HG02571 (cell line): ENCODE results near the gene CNTNAP2.

Experiments used
- ATAC-seq: cut with Tn5 transposase; IDR thresholded peaks from one replicate; pipeline ENCODE4 v1.9.1; 2021; ENCODE audit warnings: mild to moderate bottlenecking, moderate library complexity; ENCODE audit not compliant: unreplicated experiment

Gene CNTNAP2

GRCh38 chr7:148107443-148108127 lies 1991.0 kb downstream of the CNTNAP2 start:
- ATAC-seq: no peak

DNA sequence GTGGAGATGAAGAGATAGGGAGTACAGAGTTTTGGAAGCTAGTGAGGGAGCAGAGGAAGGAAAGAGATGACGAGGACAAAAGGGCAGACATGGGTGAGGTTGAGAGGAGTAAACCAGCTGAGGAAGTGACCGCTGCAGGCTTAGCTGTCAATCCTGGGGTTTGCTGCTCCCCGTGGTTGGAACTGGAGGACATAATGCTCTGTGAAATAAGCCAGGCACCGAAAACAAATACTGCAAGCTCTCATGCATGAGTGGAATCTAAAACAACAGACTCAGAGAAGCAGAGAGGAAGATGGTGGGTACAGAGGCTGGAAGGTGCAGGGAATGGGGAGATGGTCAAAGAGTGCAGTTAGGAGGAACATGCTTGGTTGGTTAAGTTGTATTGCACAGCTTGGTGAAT lies 1991.8 kb downstream of the CNTNAP2 start:
- no peak for ATAC-seq

DNA sequence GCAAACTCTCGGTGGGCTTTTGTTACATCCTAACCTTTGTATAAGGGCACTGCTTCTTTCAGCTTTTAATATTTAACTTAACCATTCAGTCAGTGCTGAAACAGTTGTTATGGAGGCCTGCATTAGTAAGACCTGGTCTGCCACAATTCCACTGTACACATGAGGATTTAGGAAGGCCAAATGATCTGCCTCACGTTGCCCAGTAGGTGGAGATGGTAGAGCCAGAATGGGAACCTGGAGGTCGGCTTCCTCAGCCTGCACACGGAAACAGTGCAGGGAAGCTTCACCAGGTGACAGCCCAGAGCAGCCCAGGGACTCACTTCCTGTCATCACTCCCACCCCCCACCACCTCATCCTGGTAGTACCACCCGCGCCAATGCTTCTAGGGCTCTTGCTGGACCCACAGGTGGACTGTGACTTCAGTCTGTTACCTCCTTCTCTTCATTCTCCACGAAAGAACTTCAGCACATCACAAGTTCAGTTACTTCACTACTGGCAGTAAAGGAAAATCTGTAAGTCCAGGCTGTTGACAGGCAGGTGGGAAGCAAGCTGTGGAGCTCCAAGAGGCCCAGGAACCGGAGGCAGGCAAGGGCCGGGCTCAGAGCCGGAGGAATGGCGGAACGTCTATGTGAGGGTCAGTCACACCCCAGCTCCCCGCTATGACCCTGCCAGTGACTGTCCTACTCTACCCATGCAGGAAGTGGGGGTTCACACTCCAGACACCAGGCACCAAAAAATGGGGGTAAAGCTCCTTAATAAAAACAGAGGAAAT lies 1993.7 kb downstream of the CNTNAP2 start:
- no peak for ATAC-seq

GRCh38 chr7:148114804-148115203 lies 1998.2 kb downstream of the CNTNAP2 start:
- ATAC-seq: no peak

DNA sequence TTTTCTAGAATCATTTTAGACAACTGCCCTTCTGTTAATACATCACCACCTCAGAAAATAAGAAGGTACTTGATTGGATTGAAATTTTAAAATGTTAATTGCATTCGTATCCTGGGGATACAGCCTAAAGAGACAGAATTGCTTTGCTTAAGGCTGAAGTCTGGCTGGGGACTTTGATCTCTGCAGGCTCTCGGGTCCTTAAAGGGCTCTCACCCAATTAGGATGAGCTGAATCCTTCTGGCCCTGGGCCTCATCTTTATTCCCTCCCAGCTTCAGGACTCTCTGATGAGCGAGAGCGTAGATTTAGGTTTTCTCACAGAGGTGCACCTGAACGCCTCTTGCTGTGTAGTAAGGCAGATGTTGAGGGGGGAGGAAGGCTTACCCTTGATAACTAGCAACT lies 1998.7 kb downstream of the CNTNAP2 start:
- no peak for ATAC-seq

- ATAC-seq: no peak
Measured at GRCh38 chr7:148116195-148116594, 1999.6 kb downstream of the CNTNAP2 start.

DNA sequence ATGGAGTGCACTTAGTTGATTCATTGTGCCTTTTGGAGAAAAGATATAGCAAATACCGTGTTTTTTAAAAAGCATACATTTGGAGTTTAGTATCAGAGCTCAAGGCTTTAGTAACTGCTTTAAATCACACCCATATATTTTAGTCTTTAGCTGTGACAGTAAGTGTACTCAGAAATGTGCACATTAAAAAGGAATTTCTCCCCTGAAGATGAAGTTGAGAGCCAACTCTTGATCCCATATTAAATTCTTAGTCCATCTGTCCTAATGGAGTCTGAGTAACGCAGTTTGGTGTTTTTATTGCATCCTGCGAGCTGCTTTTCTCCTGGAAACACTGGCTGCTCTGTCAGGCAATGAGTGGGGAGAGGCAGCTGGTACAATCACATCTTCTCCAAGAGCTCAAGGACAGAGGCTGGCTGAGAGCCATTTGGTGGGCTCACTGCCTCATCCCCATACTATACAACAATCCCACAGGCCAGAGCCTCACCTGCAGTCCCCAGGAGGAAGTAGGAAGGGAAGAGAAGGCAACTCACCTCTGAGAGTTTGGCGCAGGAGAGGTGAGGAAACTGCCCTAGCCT lies 2000.3 kb downstream of the CNTNAP2 start:
- ATAC-seq: no peak

DNA sequence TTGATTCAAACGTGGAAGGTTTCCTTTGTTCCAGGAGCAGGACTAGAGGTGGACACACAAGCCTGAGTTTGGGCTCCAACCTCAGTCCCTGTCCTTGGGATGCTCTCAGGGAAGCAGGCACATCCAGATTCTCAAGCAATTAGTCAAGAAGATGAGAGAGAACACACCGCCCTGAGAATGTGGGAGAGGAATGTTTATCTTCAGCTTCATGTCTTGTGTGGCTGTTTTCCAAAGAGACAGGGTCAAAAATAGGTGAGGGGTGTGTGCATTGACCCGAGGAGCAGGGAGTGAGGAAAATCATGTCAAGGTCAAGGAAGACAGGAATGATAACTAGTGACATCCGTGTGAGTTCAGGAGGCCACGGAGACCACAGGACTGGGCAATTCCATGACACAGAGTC lies 2001.8 kb downstream of the CNTNAP2 start:
- ATAC-seq: no peak

GRCh38 chr7:148121401-148121800 lies 2004.8 kb downstream of the CNTNAP2 start:
- ATAC-seq: no peak

DNA sequence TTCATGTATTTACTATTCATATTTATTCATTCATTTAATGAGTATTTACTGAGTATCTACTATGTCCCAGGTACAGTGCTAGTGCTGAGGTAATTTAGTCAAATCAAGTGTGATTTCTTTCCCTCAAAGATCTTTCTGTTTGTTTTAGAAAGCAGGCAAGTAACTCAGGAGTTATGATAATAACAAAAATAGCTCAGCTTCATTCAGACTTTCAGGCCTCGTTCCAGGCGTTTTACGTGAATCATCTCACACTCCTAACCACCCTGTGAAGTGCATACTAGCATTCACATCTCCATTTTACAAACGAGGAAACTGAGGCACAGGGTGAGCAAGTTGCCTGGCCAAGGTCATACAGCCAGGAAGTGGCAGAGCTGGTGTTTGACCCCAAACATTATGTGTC lies 2005.2 kb downstream of the CNTNAP2 start:
- no peak for ATAC-seq

- no peak for ATAC-seq
Measured at GRCh38 chr7:148124477-148124876, 2007.9 kb downstream of the CNTNAP2 start.

DNA sequence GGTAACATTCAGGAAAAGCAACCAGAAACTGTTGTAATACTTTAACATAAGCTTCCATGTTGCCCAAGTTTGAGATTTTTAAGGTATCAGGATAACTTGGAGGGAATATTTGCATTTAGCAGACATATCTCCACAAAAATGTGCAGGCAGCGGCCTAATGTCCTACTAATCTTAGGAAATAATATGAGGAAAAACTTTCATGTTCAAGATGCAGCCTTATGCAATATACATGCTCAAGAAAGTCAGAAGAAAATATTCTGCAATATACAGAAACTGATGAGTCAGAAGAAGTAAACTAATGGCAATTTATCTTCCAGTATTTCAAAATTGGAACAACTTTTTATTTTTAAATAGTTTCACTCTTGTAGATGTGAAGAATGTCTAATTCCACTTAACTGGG lies 2010.8 kb downstream of the CNTNAP2 start:
- ATAC-seq: no peak

- no peak for ATAC-seq
Measured at GRCh38 chr7:148129023-148129422, 2012.4 kb downstream of the CNTNAP2 start.

DNA sequence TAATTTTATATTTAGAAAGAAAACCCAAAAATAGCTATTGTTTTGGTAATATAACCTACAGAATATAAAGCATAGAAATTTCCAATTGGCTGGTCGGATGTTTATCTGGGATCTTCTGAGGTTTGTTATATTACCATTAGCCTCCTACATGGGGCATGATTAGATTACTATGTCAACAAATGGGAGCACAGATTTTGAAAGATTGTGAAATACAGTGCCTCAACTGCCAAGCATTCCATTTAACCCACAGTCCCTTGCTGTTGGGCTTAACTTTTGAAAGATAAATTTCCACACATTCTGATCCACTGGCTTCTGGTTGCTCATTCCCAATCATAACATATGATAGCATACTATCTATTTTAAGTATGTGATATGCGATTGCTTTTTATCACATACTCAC lies 2018.5 kb downstream of the CNTNAP2 start:
- no peak for ATAC-seq

- ATAC-seq: no peak
Measured at GRCh38 chr7:148135997-148136396, 2019.4 kb downstream of the CNTNAP2 start.

GRCh38 chr7:148142660-148143248 lies 2026.2 kb downstream of the CNTNAP2 start:
- ATAC-seq: no peak

GRCh38 chr7:148144827-148145226 lies 2028.2 kb downstream of the CNTNAP2 start:
- ATAC-seq: no peak

DNA sequence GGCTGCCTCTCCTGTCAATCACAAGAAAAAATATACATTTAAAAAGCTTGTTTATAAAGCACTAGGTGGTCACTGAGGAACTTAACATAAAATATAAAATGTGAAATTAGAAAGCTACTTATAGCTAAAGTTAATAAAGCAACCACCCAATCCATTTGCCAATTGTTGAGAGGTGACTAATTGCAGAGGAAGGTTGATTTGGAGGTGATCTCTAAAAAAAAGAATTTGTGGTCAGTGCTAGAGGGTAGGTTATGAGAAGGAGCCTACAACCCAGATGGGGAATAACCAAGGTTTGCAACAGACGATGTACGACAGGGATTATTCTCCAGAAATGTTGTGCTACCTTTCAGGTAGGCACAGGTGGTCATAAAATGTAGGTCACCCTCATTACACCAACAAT lies 2029.7 kb downstream of the CNTNAP2 start:
- ATAC-seq: no peak

GRCh38 chr7:148147438-148147837 lies 2030.8 kb downstream of the CNTNAP2 start:
- no peak for ATAC-seq

- ATAC-seq: no peak
Measured at GRCh38 chr7:148148456-148148855, 2031.9 kb downstream of the CNTNAP2 start.

DNA sequence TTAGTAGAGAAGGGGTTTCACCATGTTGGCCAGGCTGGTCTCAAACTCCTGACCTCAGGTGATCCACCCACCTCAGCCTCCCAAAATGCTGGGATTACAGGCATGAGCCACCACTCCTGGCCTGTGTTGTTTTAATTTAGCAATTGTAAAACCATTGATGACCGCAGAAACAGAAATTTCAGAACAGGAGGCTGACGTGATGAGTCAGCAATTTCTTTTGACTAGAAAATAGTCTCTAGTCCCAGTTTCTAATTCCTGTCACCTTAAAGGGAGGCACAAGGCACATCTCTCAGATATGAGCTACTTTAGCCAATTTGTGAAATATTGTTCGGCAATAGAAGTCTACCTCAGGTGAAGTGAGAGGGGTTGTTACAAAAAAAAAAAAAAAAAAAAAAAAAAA lies 2033.1 kb downstream of the CNTNAP2 start:
- ATAC-seq: no peak

DNA sequence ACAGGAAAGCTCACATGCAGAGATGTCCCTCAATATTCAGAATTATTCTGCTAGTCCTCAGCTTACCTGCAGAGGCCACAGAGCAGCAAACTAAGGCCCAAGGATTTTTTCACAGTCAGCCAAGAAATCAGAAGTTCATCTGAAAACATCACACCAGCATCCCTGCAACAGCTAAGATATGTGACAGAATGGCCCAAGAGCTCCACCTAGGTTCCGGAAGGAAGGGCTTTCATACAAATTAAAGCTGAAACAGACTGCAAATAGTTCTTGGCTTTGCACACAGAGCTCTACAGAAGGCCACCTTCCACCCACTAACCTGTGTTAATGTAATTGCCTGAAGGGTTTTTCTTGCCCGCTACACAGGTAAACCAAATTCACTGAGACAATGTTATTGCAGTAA lies 2035.2 kb downstream of the CNTNAP2 start:
- ATAC-seq: no peak
